B cell (primary cell): ENCODE results near the gene JMJD8.

ENCODE experiments used
- CTCF ChIP-seq: fragments of 200-600 bp; IDR thresholded peaks from one replicate; pipeline ENCODE4 v1.8.0; 2022; ENCODE audit warnings: antibody characterized with exemption, mild to moderate bottlenecking
- EZH2 ChIP-seq: IDR thresholded peaks from 2 replicates; pipeline ENCODE4 v1.6.1; 2012; ENCODE audit warnings: borderline replicate concordance, low read depth, mild to moderate bottlenecking, moderate library complexity, low read length; ENCODE audit not compliant: insufficient read depth, poor library complexity, severe bottlenecking

DNA sequence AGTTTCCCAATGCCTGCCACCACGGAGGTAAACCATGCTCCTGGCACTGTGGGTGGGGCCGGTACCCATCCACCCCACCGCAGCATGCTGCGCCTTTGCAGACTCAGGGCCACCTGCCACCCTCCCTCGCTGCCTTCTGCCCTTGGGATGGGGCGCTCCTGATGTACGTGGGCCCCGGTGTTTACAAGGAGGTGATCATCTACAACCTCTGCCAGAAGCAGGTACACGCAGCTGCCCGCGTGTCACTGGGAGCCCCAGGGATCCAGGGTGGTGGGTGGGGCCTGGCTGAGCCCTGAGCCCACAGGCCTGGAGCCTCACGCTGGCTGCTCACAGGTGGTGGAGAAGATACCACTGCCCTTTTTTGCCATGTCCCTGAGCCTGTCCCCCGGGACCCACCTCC is 17.6 kb downstream of the JMJD8 start:
- TF ChIP-seq CTCF: no peak
- no peak for TF ChIP-seq EZH2
